Hypothalamus (tissue), 51 donors: ENCODE results near the gene GMCL1.

Experiments
- DNase-seq, 51 donors: peaks; one replicate each; lab custom pipeline; 2025; lab: John Stamatoyannopoulos, UW

GMCL1 gene

GRCh38 chr2:69917852-69918251 is 88.4 kb downstream of the GMCL1 start:
- DNase-seq, result peak in 1 of 51 donors; percentile 12

DNA sequence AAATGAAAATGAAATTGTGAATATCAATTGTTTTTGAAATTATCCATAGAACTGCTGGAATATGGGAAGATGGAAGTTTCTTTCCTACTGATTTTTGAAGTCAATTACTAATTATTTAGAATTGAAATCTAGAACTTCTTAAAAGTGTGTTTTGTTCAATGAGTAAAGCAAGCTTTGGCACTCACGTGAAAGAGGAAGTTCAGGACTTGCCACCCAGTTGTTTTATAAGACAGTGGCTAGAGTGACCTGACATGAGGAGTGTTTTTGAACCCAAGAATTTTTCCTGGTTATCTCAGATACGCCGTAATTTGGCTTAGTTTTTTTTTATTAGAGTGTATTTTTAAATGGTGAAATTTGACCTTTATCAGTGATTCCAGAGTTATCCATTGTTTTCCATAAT is 88.9 kb downstream of the GMCL1 start:
- no peak for DNase-seq

GRCh38 chr2:69923116-69923515 is 93.7 kb downstream of the GMCL1 start:
- no peak for DNase-seq

- DNase-seq, result no peak
These were observed 97.5 kb downstream of the GMCL1 start for GRCh38 chr2:69926849-69927515.
